Liver (tissue), 9 donors: ENCODE results near the gene RSBN1. TPM values are rescaled to one million over a fixed set of nuclear protein-coding genes. Genes with fewer than 3 reads are reported as not detected.
A peak's percentile ranks its signal among the peaks of the same experiment; 100 is the strongest.

Source experiments
- DNase-seq: peaks from one replicate; pipeline ENCODE4 v3.0.0-alpha.2; 2017; ENCODE audit warnings: low spot score
- H3K27ac ChIP-seq, 2 donors: one replicate each; pipeline ENCODE4 v1.7.0; 2013; ENCODE audit warnings: inconsistent platforms in 2 of 2, low read length in 2 of 2, control low read depth in 1 of 2, low read depth in 1 of 2, mild to moderate bottlenecking in 1 of 2
- H3K27me3 ChIP-seq, 4 donors: one replicate each; pipeline versions ENCODE4 v1.6.1 to v1.7.0; 2013; ENCODE audit warnings: low read length in 3 of 4, inconsistent platforms in 1 of 4, mild to moderate bottlenecking in 1 of 4, moderate library complexity in 1 of 4; ENCODE audit not compliant: control insufficient read depth in 4 of 4, insufficient read depth in 4 of 4
- H3K36me3 ChIP-seq, 4 donors: one replicate each; pipeline versions ENCODE4 v1.6.1 to v1.7.0; 2013; ENCODE audit warnings: low read length in 3 of 4, mild to moderate bottlenecking in 3 of 4, low read depth in 1 of 4, moderate library complexity in 1 of 4; ENCODE audit not compliant: control insufficient read depth in 4 of 4, insufficient read depth in 3 of 4
- H3K4me1 ChIP-seq, 4 donors: one replicate each; pipeline versions ENCODE4 v1.6.1 to v1.7.0; 2013; ENCODE audit warnings: low read length in 3 of 4, mild to moderate bottlenecking in 3 of 4, moderate library complexity in 1 of 4; ENCODE audit not compliant: control insufficient read depth in 4 of 4, insufficient read depth in 4 of 4
- H3K4me3 ChIP-seq, 3 donors: one replicate each; pipeline versions ENCODE4 v1.6.1 to v1.7.0; 2013; ENCODE audit warnings: low read length in 3 of 3, control low read depth in 1 of 3, low read depth in 1 of 3, mild to moderate bottlenecking in 1 of 3
- H3K9ac ChIP-seq, 2 donors: one replicate each; pipeline ENCODE4 v1.7.0; 2013; ENCODE audit warnings: low read length in 2 of 2, mild to moderate bottlenecking in 2 of 2, moderate library complexity in 2 of 2, control low read depth in 1 of 2, low read depth in 1 of 2
- H3K9me3 ChIP-seq, 4 donors: one replicate each; pipeline versions ENCODE4 v1.6.1 to v1.7.0; 2013; ENCODE audit warnings: low read length in 3 of 4; ENCODE audit not compliant: control insufficient read depth in 4 of 4
- EGR1 ChIP-seq, 2 donors: IDR thresholded peaks; 2 replicates each; pipeline ENCODE4 v1.6.1; 2016 to 2018; ENCODE audit warnings: antibody characterized with exemption in 2 of 2, low read depth in 2 of 2
- FOXA1 ChIP-seq: IDR thresholded peaks from 2 replicates; pipeline ENCODE4 v1.6.1; 2016; ENCODE audit warnings: antibody characterized with exemption
- GABPA ChIP-seq, 2 donors: IDR thresholded peaks in 1 of 2; conservative IDR thresholded peaks in 1 of 2; 2 replicates each; pipeline ENCODE4 v1.6.1; 2016; ENCODE audit warnings: antibody characterized with exemption in 2 of 2, mild to moderate bottlenecking in 1 of 2, moderate library complexity in 1 of 2
- HNF4A ChIP-seq, 2 donors: conservative IDR thresholded peaks; 2 replicates each; pipeline ENCODE4 v1.6.1; 2016; ENCODE audit warnings: antibody characterized with exemption in 2 of 2, mild to moderate bottlenecking in 2 of 2
- HNF4G ChIP-seq: IDR thresholded peaks from 2 replicates; pipeline ENCODE4 v1.6.1; 2016; ENCODE audit warnings: antibody characterized with exemption
- NR2F2 ChIP-seq: IDR thresholded peaks from 2 replicates; pipeline ENCODE4 v1.6.1; 2016; ENCODE audit warnings: antibody characterized with exemption
- RAD21 ChIP-seq, 2 donors: IDR thresholded peaks; 2 replicates each; pipeline ENCODE4 v1.6.1; 2016; ENCODE audit warnings: antibody characterized with exemption in 2 of 2, mild to moderate bottlenecking in 2 of 2
- REST ChIP-seq: IDR thresholded peaks from 2 replicates; pipeline ENCODE4 v1.6.1; 2016; ENCODE audit warnings: antibody characterized with exemption, mild to moderate bottlenecking
- RXRA ChIP-seq, 2 donors: IDR thresholded peaks; 2 replicates each; pipeline ENCODE4 v1.6.1; 2017 to 2018; ENCODE audit warnings: antibody characterized with exemption in 2 of 2, mild to moderate bottlenecking in 1 of 2
- SP1 ChIP-seq: IDR thresholded peaks from 2 replicates; pipeline ENCODE4 v1.6.1; 2018; ENCODE audit warnings: antibody characterized with exemption, mild to moderate bottlenecking
- YY1 ChIP-seq: IDR thresholded peaks from 2 replicates; pipeline ENCODE4 v1.6.1; 2016; ENCODE audit warnings: antibody characterized with exemption, mild to moderate bottlenecking
- WGBS: extraction: QIAGEN DNeasy Blood & Tissue Kit; methylation state at CpG from one replicate; pipeline ENCODE4 v1.1.7; 2013; 5-methylcytosine and 5-hydroxymethylcytosine counted together
- polyA plus RNA-seq, 2 donors: library from polyadenylated mRNA; stranded (reverse) in 1 of 2; unstranded in 1 of 2; fragments of 200-250 nt in 1 of 2; fragments of >200 nt in 1 of 2; fragmentation: Nextera tagmentation in 1 of 2; extraction: Ambion mirVana in 1 of 2; gene quantifications; one replicate each; pipeline versions ENCODE4 v1.2.1 to v1.2.3, GENCODE V29; 2013 to 2015
- total RNA-seq, 2 donors: library from RNA; depleted of rRNA; stranded (reverse); fragments of >200 nt; gene quantifications; one replicate each; pipeline ENCODE4 v1.2.3, GENCODE V29; 2014
- TF ChIP-seq, protein P1 (sequence below): IDR thresholded peaks from 2 replicates; pipeline ENCODE4 v1.6.1; 2016; ENCODE audit warnings: antibody characterized with exemption
- TF ChIP-seq, protein P2 (sequence below): IDR thresholded peaks from 2 replicates; pipeline ENCODE4 v1.6.1; 2016; ENCODE audit warnings: antibody characterized with exemption
- TF ChIP-seq, protein P3 (sequence below): fragments of 150-350 bp; IDR thresholded peaks from 2 replicates; pipeline ENCODE4 v1.5.1; 2017; ENCODE audit warnings: improper control_type of control experiment, low read depth, low read length; ENCODE audit not compliant: missing input control
- donor health status: healthy.
- donor health status: healthy.
- donor health status: healthy.
- donor health status: healthy.
- donor health status: healthy.

The RSBN1 gene
- total and polyA plus RNA-seq, 4 donors: 2.3 to 11.3 (median 5.6) TPM

GRCh38 chr1:113744114-113744513 lies 68.2 kb downstream of the RSBN1 start:
- 94% methylated on average over 1 of the region's 1 CpG for WGBS
- Histone ChIP-seq H3K36me3 (peaks cover under 1 to 4% (median 2%) of the 10 kb centered on the region in 4 donors), H3K9ac (no peak overlapping the region), H3K4me3 (no peak overlapping the region), H3K9me3 (no peaks in the 10 kb centered on the region), H3K27me3 (no peaks in the 10 kb centered on the region), H3K27ac (no peak overlapping the region), H3K4me1 (peaks cover 4 to 13% (median 7%) of the 10 kb centered on the region in 4 donors)
- DNase-seq: no peak
- TF ChIP-seq, protein P1, sequence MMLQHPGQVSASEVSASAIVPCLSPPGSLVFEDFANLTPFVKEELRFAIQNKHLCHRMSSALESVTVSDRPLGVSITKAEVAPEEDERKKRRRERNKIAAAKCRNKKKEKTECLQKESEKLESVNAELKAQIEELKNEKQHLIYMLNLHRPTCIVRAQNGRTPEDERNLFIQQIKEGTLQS: no peak
- TF ChIP-seq REST (peak; percentile 20), HNF4A (conservative IDR thresholded peaks at IDR 0.05) (peak; percentile 57 to 77), HNF4G (peak; percentile 50)
- TF ChIP-seq, protein P2, sequence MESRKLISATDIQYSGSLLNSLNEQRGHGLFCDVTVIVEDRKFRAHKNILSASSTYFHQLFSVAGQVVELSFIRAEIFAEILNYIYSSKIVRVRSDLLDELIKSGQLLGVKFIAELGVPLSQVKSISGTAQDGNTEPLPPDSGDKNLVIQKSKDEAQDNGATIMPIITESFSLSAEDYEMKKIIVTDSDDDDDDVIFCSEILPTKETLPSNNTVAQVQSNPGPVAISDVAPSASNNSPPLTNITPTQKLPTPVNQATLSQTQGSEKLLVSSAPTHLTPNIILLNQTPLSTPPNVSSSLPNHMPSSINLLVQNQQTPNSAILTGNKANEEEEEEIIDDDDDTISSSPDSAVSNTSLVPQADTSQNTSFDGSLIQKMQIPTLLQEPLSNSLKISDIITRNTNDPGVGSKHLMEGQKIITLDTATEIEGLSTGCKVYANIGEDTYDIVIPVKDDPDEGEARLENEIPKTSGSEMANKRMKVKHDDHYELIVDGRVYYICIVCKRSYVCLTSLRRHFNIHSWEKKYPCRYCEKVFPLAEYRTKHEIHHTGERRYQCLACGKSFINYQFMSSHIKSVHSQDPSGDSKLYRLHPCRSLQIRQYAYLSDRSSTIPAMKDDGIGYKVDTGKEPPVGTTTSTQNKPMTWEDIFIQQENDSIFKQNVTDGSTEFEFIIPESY: no peak

- Histone ChIP-seq H3K27me3 (no peaks in the 10 kb centered on the region), H3K4me3 (no peak overlapping the region), H3K9ac (no peak overlapping the region), H3K9me3 (no peaks in the 10 kb centered on the region), H3K36me3 (peaks cover 0 to 6% (median 3%) of the 10 kb centered on the region in 4 donors), H3K4me1 (peaks cover 4 to 13% (median 7%) of the 10 kb centered on the region in 4 donors), H3K27ac (no peak overlapping the region)
- 96% methylated on average over 5 of the region's 5 CpGs for WGBS
- DNase-seq: no peak
- TF ChIP-seq RAD21 (IDR thresholded peaks at IDR 0.05): no peak
Observed at GRCh38 chr1:113742515-113742914, 69.8 kb downstream of the RSBN1 start.

DNA sequence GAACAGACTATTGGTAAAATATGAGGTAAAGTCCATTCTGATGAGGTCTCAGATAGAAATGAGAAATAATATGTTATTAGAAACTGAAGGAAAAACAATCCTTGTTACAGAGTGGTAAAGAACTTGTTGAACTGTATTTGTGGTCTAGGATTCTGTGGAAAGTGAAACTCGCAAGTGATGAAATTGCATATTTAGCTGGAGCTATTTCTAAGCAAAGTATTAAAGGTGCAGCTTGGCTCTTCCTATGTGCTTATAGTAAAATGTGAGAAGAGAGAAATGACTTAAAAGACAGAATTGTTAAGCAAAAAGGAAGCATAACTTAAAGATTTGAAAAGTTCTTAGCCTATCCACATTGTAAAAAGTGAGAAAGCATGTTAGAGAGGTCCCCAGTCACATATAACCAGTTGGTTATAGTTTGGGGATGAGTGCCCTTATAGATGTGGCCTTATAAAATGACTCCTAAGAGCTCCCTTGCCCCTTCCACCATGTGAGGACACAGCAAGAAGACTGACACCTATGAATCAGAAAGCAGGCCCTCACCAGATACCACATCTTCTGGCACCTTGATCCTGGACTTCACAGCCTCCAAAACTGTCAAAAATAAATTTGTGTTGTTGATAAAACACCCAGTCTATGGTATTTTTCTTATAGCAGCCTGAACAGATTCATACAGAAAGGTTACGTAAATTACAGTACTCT lies 77.8 kb downstream of the RSBN1 start:
- peaks cover 0 to 14% (median 5%) of the 10 kb centered on the region in 4 donors for H3K36me3 ChIP-seq

More for the DNA sequence above, 77.8 kb downstream of the RSBN1 start:
- no peak for TF ChIP-seq RAD21 (IDR thresholded peaks at IDR 0.05)
- TF ChIP-seq EGR1 (IDR thresholded peaks at IDR 0.05; ENCODE audit: low read depth in 2 of 2): no peak
- TF ChIP-seq, protein P3, sequence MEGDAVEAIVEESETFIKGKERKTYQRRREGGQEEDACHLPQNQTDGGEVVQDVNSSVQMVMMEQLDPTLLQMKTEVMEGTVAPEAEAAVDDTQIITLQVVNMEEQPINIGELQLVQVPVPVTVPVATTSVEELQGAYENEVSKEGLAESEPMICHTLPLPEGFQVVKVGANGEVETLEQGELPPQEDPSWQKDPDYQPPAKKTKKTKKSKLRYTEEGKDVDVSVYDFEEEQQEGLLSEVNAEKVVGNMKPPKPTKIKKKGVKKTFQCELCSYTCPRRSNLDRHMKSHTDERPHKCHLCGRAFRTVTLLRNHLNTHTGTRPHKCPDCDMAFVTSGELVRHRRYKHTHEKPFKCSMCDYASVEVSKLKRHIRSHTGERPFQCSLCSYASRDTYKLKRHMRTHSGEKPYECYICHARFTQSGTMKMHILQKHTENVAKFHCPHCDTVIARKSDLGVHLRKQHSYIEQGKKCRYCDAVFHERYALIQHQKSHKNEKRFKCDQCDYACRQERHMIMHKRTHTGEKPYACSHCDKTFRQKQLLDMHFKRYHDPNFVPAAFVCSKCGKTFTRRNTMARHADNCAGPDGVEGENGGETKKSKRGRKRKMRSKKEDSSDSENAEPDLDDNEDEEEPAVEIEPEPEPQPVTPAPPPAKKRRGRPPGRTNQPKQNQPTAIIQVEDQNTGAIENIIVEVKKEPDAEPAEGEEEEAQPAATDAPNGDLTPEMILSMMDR: no peak
- TF ChIP-seq, protein P1: no peak
- TF ChIP-seq GABPA (IDR thresholded peaks at IDR 0.05 in 1 of 2, conservative IDR thresholded peaks at IDR 0.05 in 1 of 2): no peak
- no peak for TF ChIP-seq SP1
- no peak for TF ChIP-seq HNF4A (conservative IDR thresholded peaks at IDR 0.05)
- no peak for TF ChIP-seq FOXA1
- TF ChIP-seq, protein P2: no peak
- TF ChIP-seq YY1: no peak
- no peak for TF ChIP-seq NR2F2
- no peak for TF ChIP-seq RXRA (IDR thresholded peaks at IDR 0.05)
- 97% methylated on average over 2 of the region's 2 CpGs for WGBS
- no peak overlapping the region for H3K27ac ChIP-seq
- H3K9ac ChIP-seq: no peak overlapping the region
- no peaks in the 10 kb centered on the region for H3K27me3 ChIP-seq
- H3K4me1 ChIP-seq: no peaks in the 10 kb centered on the region
- no peaks in the 10 kb centered on the region for H3K9me3 ChIP-seq
- no peak overlapping the region for H3K4me3 ChIP-seq
- no peak for DNase-seq
